Ovary (tissue), 9 donors: ENCODE data around the gene CCN2. TPM values are rescaled to one million over a fixed set of nuclear protein-coding genes. Genes with fewer than 3 reads are reported as not detected.
A peak's percentile ranks its signal among the peaks of the same experiment; 100 is the strongest.
"Not testable (repeated sequence)": the region's sequence is repeated elsewhere in the genome, so short reads cannot be mapped to it uniquely, and the experiment has no call there.

Experiments
- DNase-seq, 5 donors: peaks; one replicate each; pipeline ENCODE4 v3.0.0-alpha.2; 2019 to 2020
- H3K27ac ChIP-seq, 2 donors: fragments of 200-600 bp; one replicate each; pipeline versions ENCODE4 v1.5.1 to v1.8.0; 2019 to 2022
- H3K27me3 ChIP-seq: fragments of 200-600 bp; one replicate; pipeline ENCODE4 v1.8.0; 2022
- H3K36me3 ChIP-seq: fragments of 200-600 bp; sonication (generic); one replicate; pipeline ENCODE4 v1.5.1; 2019
- H3K4me1 ChIP-seq: one replicate; pipeline ENCODE4 v1.8.1; 2013; ENCODE audit warnings: mild to moderate bottlenecking, moderate library complexity; ENCODE audit not compliant: insufficient read depth
- H3K4me3 ChIP-seq: fragments of 200-600 bp; sonication (generic); one replicate; pipeline ENCODE4 v1.5.1; 2017
- H3K9me3 ChIP-seq, 2 donors: fragments of 200-600 bp in 1 of 2; sonication (generic) in 1 of 2; one replicate each; pipeline versions ENCODE4 v1.5.1 to v1.8.1; 2013 to 2019; ENCODE audit warnings: mild to moderate bottlenecking in 1 of 2, moderate library complexity in 1 of 2
- EP300 ChIP-seq: sonication (generic); formaldehyde crosslinking; IDR thresholded peaks from one replicate; pipeline ENCODE4 v1.6.1; 2017; ENCODE audit warnings: antibody characterized with exemption
- POLR2A ChIP-seq: fragments of 450-650 bp; IDR thresholded peaks from one replicate; pipeline ENCODE4 v1.6.1; 2017; ENCODE audit warnings: antibody characterized with exemption, mild to moderate bottlenecking, moderate library complexity
- WGBS, 3 donors: extraction: QIAGEN DNeasy Blood & Tissue Kit in 1 of 3; methylation state at CpG; one replicate each; pipeline versions ENCODE4 v1.1.5 to v1.1.7; 2013 to 2017; 5-methylcytosine and 5-hydroxymethylcytosine counted together
- intact Hi-C, 4 donors: fragments of 100-400 bp; cut with DNase I; formaldehyde crosslinking; loops; one replicate each; pipeline versions ENCODE4 v1.11.0 to v1.15.1; 2022 to 2023
- polyA plus RNA-seq, 2 donors: library from polyadenylated mRNA; stranded (reverse); fragments of 200-250 nt in 1 of 2; fragments of 350-450 nt in 1 of 2; fragmentation: Illumina TruSeq in 1 of 2; extraction: RNeasy Lipid Tissue Mini Kit (QIAGEN cat#74804) in 1 of 2; gene quantifications; one replicate each; pipeline ENCODE4 v1.2.3, GENCODE V29; 2013 to 2014
- total RNA-seq, 7 donors: library from RNA; depleted of rRNA in 2 of 7; stranded (reverse); fragments of >200 nt in 2 of 7; fragmentation: NEBNext Ultra II Directional in 3 of 7; extraction: Animal tissue kit (Norgen Biotek cat#: 25700) in 3 of 7; gene quantifications; one replicate each; pipeline versions ENCODE4 v1.1.0 to v1.2.4, GENCODE V29; 2016 to 2023
- TF ChIP-seq, protein P1 (sequence below), 3 donors: fragments of 450-650 bp in 2 of 3; fragments of 200-600 bp in 1 of 3; IDR thresholded peaks; one replicate each; pipeline versions ENCODE4 v1.5.1 to v1.8.0; 2016 to 2022; ENCODE audit warnings: antibody characterized with exemption in 3 of 3, mild to moderate bottlenecking in 1 of 3
- donor health status: DM: no; HTN: no; CAD: no; lungs with moderate emphysema.
- donor health status: DM: no; HTN: no; CAD: no.
- donor health status: Bipolar disorder and iron deficiency.
- donor health status: DM: yes; HTN: yes; CAD: no.
- donor health status: DM: no; HTN: no; CAD: no.
- donor health status: DM: yes; HTN: yes; CAD: no.

The CCN2 gene
- total and polyA plus RNA-seq, 9 donors: 18.3 to 191 (median 65.9) TPM

DNA sequence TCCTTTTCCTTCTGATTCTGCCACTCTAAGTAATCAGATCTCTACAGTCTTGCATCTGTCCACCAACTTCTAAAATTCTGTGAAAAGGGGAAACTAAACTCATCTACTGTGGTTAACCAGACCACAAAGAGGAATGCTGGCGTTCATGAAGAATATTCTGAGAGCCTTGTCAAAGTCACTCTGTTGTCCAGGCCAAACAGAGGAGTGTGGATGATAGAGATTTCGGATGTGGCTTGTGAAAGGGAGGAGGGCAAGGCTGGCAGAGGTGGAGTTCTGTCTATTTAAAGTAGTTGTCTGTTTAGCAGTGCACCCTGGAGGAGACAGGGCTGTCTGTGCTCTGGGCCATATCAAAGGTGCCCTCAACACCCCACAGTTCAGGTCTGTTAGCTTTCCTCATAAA lies 33.9 kb downstream of the CCN2 start:
- Histone ChIP-seq H3K9me3 (no peaks in the 10 kb centered on the region), H3K27me3 (no peaks in the 10 kb centered on the region), H3K36me3 (no peaks in the 10 kb centered on the region), H3K27ac (no peak overlapping the region), H3K4me3 (no peak overlapping the region), H3K4me1 (no peaks in the 10 kb centered on the region)
- intact Hi-C loops: loop anchor here in 2 of 4 donors (5.0 to 10.0 kb wide), 3 partner anchors 133 to 300 kb away; no protein-coding TSS in a partner anchor
- TF ChIP-seq POLR2A: no peak
- TF ChIP-seq, protein P1, sequence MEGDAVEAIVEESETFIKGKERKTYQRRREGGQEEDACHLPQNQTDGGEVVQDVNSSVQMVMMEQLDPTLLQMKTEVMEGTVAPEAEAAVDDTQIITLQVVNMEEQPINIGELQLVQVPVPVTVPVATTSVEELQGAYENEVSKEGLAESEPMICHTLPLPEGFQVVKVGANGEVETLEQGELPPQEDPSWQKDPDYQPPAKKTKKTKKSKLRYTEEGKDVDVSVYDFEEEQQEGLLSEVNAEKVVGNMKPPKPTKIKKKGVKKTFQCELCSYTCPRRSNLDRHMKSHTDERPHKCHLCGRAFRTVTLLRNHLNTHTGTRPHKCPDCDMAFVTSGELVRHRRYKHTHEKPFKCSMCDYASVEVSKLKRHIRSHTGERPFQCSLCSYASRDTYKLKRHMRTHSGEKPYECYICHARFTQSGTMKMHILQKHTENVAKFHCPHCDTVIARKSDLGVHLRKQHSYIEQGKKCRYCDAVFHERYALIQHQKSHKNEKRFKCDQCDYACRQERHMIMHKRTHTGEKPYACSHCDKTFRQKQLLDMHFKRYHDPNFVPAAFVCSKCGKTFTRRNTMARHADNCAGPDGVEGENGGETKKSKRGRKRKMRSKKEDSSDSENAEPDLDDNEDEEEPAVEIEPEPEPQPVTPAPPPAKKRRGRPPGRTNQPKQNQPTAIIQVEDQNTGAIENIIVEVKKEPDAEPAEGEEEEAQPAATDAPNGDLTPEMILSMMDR (IDR thresholded peaks at IDR 0.05): no peak
- TF ChIP-seq EP300: no peak
- WGBS, 3 donors: 79 to 87% (median 85%) methylated on average over 2 of the region's 2 CpGs
- no peak for DNase-seq

DNA sequence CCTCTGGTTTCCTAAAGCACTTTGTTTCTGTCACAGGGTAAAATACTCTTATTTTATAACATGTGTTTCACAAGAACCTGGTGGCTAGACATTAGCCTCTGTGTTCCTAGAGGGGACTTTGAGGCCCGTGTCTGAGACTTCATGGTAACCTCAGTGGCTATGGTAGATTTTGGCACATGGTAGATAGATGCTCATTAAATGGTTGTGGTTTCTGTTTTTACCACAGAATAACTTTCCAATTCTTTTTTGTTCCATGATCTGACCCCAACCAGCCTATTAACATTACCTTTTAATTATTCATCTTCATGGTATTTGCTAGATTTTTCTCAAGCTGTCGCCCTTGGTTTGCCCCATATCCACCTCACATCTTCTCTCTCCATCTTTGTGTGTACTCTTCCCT lies 34.3 kb downstream of the CCN2 start:
- H3K4me1 ChIP-seq: no peaks in the 10 kb centered on the region
- intact Hi-C loops: loop anchor here in 2 of 4 donors (5.0 to 10.0 kb wide), 3 partner anchors 132 to 300 kb away; no protein-coding TSS in a partner anchor
- 92 to 96% (median 93%) methylated on average over 2 of the region's 2 CpGs for WGBS, 3 donors
- H3K36me3 ChIP-seq: no peaks in the 10 kb centered on the region
- H3K27me3 ChIP-seq: no peaks in the 10 kb centered on the region
- TF ChIP-seq, protein P1 (IDR thresholded peaks at IDR 0.05): no peak
- TF ChIP-seq POLR2A (no peak), EP300 (no peak)
- H3K9me3 ChIP-seq: no peaks in the 10 kb centered on the region
- H3K4me3 ChIP-seq: no peak overlapping the region
- no peak overlapping the region for H3K27ac ChIP-seq
- no peak for DNase-seq

DNA sequence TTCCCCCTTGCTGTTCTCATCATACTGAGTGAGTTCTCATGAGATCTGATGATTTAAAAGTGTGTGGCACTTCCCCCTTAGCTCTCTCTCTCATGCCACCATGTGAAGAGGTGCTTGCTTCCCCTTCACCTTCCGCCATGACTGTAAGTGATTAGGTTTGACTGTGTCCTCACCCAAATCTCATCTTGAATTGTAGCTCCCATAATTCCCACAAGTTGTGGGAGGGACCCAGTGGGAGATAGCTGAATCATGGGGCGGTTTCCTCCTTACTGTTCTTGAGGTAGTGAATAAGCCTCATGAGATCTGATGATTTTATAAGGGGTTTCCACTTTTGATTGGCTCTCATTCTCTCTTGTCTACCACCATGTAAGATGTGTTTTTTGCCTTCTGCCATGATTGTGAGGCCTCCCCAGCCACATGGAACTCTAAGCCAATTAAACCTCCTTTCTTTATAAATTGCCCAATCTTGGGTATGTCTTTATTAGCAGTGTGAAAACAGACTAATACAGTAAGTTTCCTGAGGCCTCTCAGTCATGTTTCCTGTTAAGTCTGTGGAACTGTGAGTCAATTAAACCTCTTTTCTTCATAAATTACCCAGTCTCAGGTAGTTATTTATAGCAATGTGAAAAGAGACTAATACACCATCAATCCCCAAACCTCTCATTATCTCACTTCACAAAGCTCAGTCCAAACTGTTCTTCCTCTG lies 34.9 kb downstream of the CCN2 start:
- not testable (repeated sequence) for DNase-seq, H3K36me3 ChIP-seq, H3K27me3 ChIP-seq, H3K27ac ChIP-seq, H3K4me3 ChIP-seq, H3K9me3 ChIP-seq, H3K4me1 ChIP-seq
- intact Hi-C loops: loop anchor here in 2 of 4 donors (5.0 to 10.0 kb wide), 3 partner anchors 131 to 301 kb away; no protein-coding TSS in a partner anchor
- WGBS, 3 donors: 96 to 100% (median 98%) methylated on average over 2 of the region's 2 CpGs

DNA sequence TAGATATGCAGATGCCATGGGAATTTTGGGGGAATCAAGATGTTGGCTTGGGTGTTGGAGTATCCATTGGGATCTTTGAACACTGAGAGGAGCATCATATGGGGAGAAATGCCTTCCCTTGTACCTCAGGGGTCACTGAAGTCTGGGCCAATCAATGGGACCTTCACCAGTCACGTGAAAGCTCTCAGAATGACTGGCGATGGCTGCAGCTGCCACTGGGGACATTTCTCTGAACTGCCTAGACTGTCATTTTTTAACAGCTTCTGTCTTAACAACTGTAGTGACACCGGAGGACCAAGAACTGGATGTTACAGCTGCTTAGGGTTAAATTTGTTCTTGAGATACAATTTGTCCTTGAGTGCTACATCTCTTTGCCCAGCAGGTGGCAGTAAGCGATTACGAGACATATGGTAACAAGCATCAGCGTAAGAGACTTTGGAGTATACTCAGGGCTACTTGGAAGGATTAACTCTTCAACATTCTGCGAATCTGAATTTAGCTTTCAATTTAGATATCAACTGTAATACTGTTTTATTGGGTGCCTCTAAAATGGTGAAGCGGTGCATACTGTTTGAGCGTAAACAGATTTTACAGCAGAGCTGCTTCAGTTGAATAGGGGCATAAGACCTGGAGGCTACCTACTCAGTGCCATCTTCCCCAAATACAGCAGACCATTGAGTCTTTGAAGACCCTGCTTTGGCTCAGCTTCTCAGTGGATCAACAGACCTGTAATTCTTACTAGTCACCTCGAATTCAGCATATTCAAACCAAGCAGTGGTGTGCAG lies 36.0 kb downstream of the CCN2 start:
- 24 to 30% (median 28%) methylated on average over 10 of the region's 10 CpGs for WGBS, 3 donors
- intact Hi-C loops: loop anchor here in 2 of 4 donors (5.0 to 10.0 kb wide), 4 partner anchors 130 to 302 kb away; no protein-coding TSS in a partner anchor
- TF ChIP-seq EP300 (no peak), POLR2A (no peak)
- TF ChIP-seq, protein P1 (IDR thresholded peaks at IDR 0.05): peak; percentile 49 to 72 (median 58)
- Histone ChIP-seq H3K27me3 (no peaks in the 10 kb centered on the region), H3K36me3 (no peaks in the 10 kb centered on the region), H3K27ac (no peak overlapping the region), H3K4me3 (no peak overlapping the region), H3K4me1 (no peaks in the 10 kb centered on the region), H3K9me3 (no peaks in the 10 kb centered on the region)
- DNase-seq: peak; percentile 40 to 71 (median 49)
